T-cell (primary cell): ENCODE results near the gene FHOD3. TPM values are rescaled to one million over a fixed set of nuclear protein-coding genes. Genes with fewer than 3 reads are reported as not detected.

Experiments used
- ATAC-seq, 4 experiments: fragments of 200-7000 bp in 3 of 4; fragments of 150-1000 bp in 1 of 4; cut with Tn5 transposase; replicated peaks in 1 of 4; 1 replicate in 3 of 4; 2 replicates in 1 of 4; pipeline ENCODE4 v1.10.0; 2021; ENCODE audit warnings: moderate library complexity in 3 of 4, mild to moderate bottlenecking in 2 of 4, moderate number of reproducible peaks in 1 of 4
- CTCF ChIA-PET, 2 donors: fragments of 300-600 bp; sonication (Branson Sonifier 250); formaldehyde crosslinking; loops; one replicate each; lab custom pipeline; 2022; ENCODE audit warnings: antibody characterized with exemption in 2 of 2; lab: Charles Lee
- POLR2A ChIA-PET, 2 donors: fragments of 300-600 bp; sonication (Branson Sonifier 250); formaldehyde crosslinking; loops; one replicate each; lab custom pipeline; 2022; ENCODE audit warnings: antibody characterized with exemption in 2 of 2; lab: Charles Lee
- DNase-seq, 35 experiments: peaks; one replicate each; pipeline versions ENCODE4 v3.0.0 to v3.0.0-alpha.2; 2013 to 2023
- H3K27ac ChIP-seq: one replicate; pipeline ENCODE4 v1.5.1; 2013; ENCODE audit warnings: low read length
- H3K27me3 ChIP-seq, 2 experiments: replicated peaks in 1 of 2; 1 replicate in 1 of 2; 2 replicates in 1 of 2; pipeline versions ENCODE4 v1.6.1 to v1.7.0; 2013; ENCODE audit warnings: low read length in 1 of 2, mixed read lengths in 1 of 2; ENCODE audit not compliant: control insufficient read depth in 2 of 2, insufficient read depth in 2 of 2; ENCODE audit errors: extremely low read depth in 1 of 2
- H3K36me3 ChIP-seq, 2 donors: 1 replicate in 1 of 2; 2 replicates in 1 of 2; pipeline versions ENCODE4 v1.6.1 to v1.7.0; 2013; ENCODE audit warnings: low read length in 1 of 2; ENCODE audit not compliant: control insufficient read depth in 2 of 2, insufficient read depth in 1 of 2; ENCODE audit errors: extremely low read depth in 1 of 2
- H3K4me1 ChIP-seq, 2 experiments: 1 replicate in 1 of 2; 2 replicates in 1 of 2; pipeline versions ENCODE4 v1.6.1 to v1.7.0; 2013; ENCODE audit warnings: low read length in 2 of 2, mixed read lengths in 1 of 2; ENCODE audit not compliant: insufficient read depth in 2 of 2, control insufficient read depth in 1 of 2; ENCODE audit errors: extremely low read depth in 1 of 2
- H3K4me3 ChIP-seq, 2 donors: 1 replicate in 1 of 2; 2 replicates in 1 of 2; pipeline versions ENCODE4 v1.5.1 to v1.7.0; 2013; ENCODE audit warnings: mild to moderate bottlenecking in 2 of 2, low read length in 1 of 2, moderate library complexity in 1 of 2; ENCODE audit not compliant: control insufficient read depth in 1 of 2; ENCODE audit errors: extremely low read depth in 1 of 2
- H3K9me3 ChIP-seq: 2 replicates; pipeline ENCODE4 v1.7.0; 2013
- H3K27ac Mint-ChIP-seq, 2 donors: one replicate each; pipeline ENCODE4 v1.8.0; 2020 to 2021; ENCODE audit warnings: mild to moderate bottlenecking in 2 of 2, mixed read lengths in 2 of 2
- H3K27me3 Mint-ChIP-seq, 2 donors: one replicate each; pipeline ENCODE4 v1.8.0; 2021 to 2022; ENCODE audit warnings: mixed read lengths in 2 of 2
- H3K36me3 Mint-ChIP-seq: one replicate; pipeline ENCODE4 v1.8.0; 2021; ENCODE audit warnings: mixed read lengths
- H3K4me1 Mint-ChIP-seq, 3 donors: one replicate each; pipeline ENCODE4 v1.8.0; 2020 to 2022; ENCODE audit warnings: mixed read lengths in 3 of 3, mild to moderate bottlenecking in 1 of 3
- H3K4me3 Mint-ChIP-seq, 3 donors: one replicate each; pipeline ENCODE4 v1.8.0; 2020 to 2022; ENCODE audit warnings: mild to moderate bottlenecking in 3 of 3, mixed read lengths in 3 of 3, moderate library complexity in 3 of 3
- H3K9me3 Mint-ChIP-seq, 3 donors: one replicate each; pipeline ENCODE4 v1.8.0; 2020 to 2022; ENCODE audit warnings: mixed read lengths in 3 of 3
- WGBS: methylation state at CpG from one replicate; pipeline ENCODE4 v1.1.5; 2013; ENCODE audit warnings: missing lambda C conversion rate; ENCODE audit not compliant: insufficient coverage; 5-methylcytosine and 5-hydroxymethylcytosine counted together
- total RNA-seq, 35 experiments: library from RNA in 6 of 35; stranded (reverse) in 6 of 35; fragments of 120-200 nt in 1 of 35; gene quantifications; one replicate each; pipeline versions ENCODE4 v1.2.1 to v1.2.4 and lab custom pipeline; 2013 to 2026

The FHOD3 gene
- total RNA-seq, 5 donors from 2014 or later (not counting 1 experiment from before 2014, with no cell fraction given): 0.06 TPM; not detected in 4

GRCh38 chr18:36672437-36673344 is 375.2 kb downstream of the FHOD3 start:
- Histone ChIP-seq H3K27me3 (peaks cover 0 to 6% of the 10 kb centered on the region in 2 experiments), H3K27ac (no peak overlapping the region), H3K4me1 (no peaks in the 10 kb centered on the region), H3K4me3 (no peak overlapping the region), H3K36me3 (no peaks in the 10 kb centered on the region), H3K9me3 (no peaks in the 10 kb centered on the region)
- peaks cover 0 to 5% (median 4%) of the 10 kb centered on the region in 3 donors for H3K9me3 Mint-ChIP-seq
- ATAC-seq (no peak), DNase-seq (no peak)
- H3K4me1 Mint-ChIP-seq: peaks cover 2 to 5% (median 2%) of the 10 kb centered on the region in 3 donors
- ChIA-PET CTCF (no interaction called here), POLR2A (no interaction called here)
- no peaks in the 10 kb centered on the region for H3K36me3 Mint-ChIP-seq
- H3K27ac Mint-ChIP-seq: peak overlapping the region in 1 of 2 donors; percentile 49
- H3K4me3 Mint-ChIP-seq: no peak overlapping the region
- peaks cover 12 to 23% of the 10 kb centered on the region in 2 donors for H3K27me3 Mint-ChIP-seq
- 72% methylated on average over 6 of the region's 11 CpGs for WGBS

GRCh38 chr18:36673452-36673851 is 375.9 kb downstream of the FHOD3 start:
- no peaks in the 10 kb centered on the region for H3K9me3 ChIP-seq
- Mint-ChIP-seq H3K27me3 (peaks cover 12 to 23% of the 10 kb centered on the region in 2 donors), H3K4me1 (peaks cover 2 to 5% (median 2%) of the 10 kb centered on the region in 3 donors), H3K9me3 (peaks cover 0 to 5% (median 4%) of the 10 kb centered on the region in 3 donors), H3K36me3 (no peaks in the 10 kb centered on the region), H3K27ac (no peak overlapping the region), H3K4me3 (no peak overlapping the region)
- no peaks in the 10 kb centered on the region for H3K4me1 ChIP-seq
- DNase-seq: no peak
- no peak overlapping the region for H3K27ac ChIP-seq
- POLR2A ChIA-PET: no interaction called here
- CTCF ChIA-PET: no interaction called here
- ATAC-seq: no peak
- peaks cover 0 to 6% of the 10 kb centered on the region in 2 experiments for H3K27me3 ChIP-seq
- H3K36me3 ChIP-seq: no peaks in the 10 kb centered on the region
- 80% methylated on average over 1 of the region's 3 CpGs for WGBS
- H3K4me3 ChIP-seq: no peak overlapping the region

- Histone ChIP-seq H3K27me3 (peaks cover 0 to 6% of the 10 kb centered on the region in 2 experiments), H3K36me3 (no peaks in the 10 kb centered on the region), H3K27ac (no peak overlapping the region), H3K9me3 (no peaks in the 10 kb centered on the region), H3K4me3 (no peak overlapping the region), H3K4me1 (no peaks in the 10 kb centered on the region)
- WGBS: 77% methylated on average over 3 of the region's 3 CpGs
- peaks cover 2 to 5% (median 2%) of the 10 kb centered on the region in 3 donors for H3K4me1 Mint-ChIP-seq
- ChIA-PET POLR2A (no interaction called here), CTCF (no interaction called here)
- peaks cover 11 to 23% of the 10 kb centered on the region in 2 donors for H3K27me3 Mint-ChIP-seq
- H3K4me3 Mint-ChIP-seq: no peak overlapping the region
- no peak for DNase-seq
- no peak for ATAC-seq
- H3K9me3 Mint-ChIP-seq: peaks cover 0 to 5% (median 4%) of the 10 kb centered on the region in 3 donors
- no peak overlapping the region for H3K27ac Mint-ChIP-seq
- no peaks in the 10 kb centered on the region for H3K36me3 Mint-ChIP-seq
Observed at GRCh38 chr18:36675076-36675475, 377.6 kb downstream of the FHOD3 start.

GRCh38 chr18:36675542-36675941 is 378.0 kb downstream of the FHOD3 start:
- DNase-seq (no peak), ATAC-seq (no peak)
- H3K9me3 Mint-ChIP-seq: peaks cover 0 to 5% (median 4%) of the 10 kb centered on the region in 3 donors
- no peaks in the 10 kb centered on the region for H3K9me3 ChIP-seq
- H3K27ac Mint-ChIP-seq: no peak overlapping the region
- no peaks in the 10 kb centered on the region for H3K36me3 Mint-ChIP-seq
- no peak overlapping the region for H3K27ac ChIP-seq
- no CpG with 5 or more reads among the region's 2 CpGs for WGBS
- POLR2A ChIA-PET: no interaction called here
- CTCF ChIA-PET: no interaction called here
- no peak overlapping the region for H3K4me3 ChIP-seq
- H3K4me3 Mint-ChIP-seq: no peak overlapping the region
- peaks cover 9 to 21% of the 10 kb centered on the region in 2 donors for H3K27me3 Mint-ChIP-seq
- H3K4me1 Mint-ChIP-seq: peaks cover 2 to 5% (median 2%) of the 10 kb centered on the region in 3 donors
- no peaks in the 10 kb centered on the region for H3K36me3 ChIP-seq
- no peaks in the 10 kb centered on the region for H3K4me1 ChIP-seq
- H3K27me3 ChIP-seq: peaks cover 0 to 6% of the 10 kb centered on the region in 2 experiments

GRCh38 chr18:36676629-36677028 is 379.1 kb downstream of the FHOD3 start:
- no peak for DNase-seq
- peaks cover 2 to 5% (median 2%) of the 10 kb centered on the region in 3 donors for H3K4me1 Mint-ChIP-seq
- POLR2A ChIA-PET: no interaction called here

GRCh38 chr18:36680042-36680441 is 382.5 kb downstream of the FHOD3 start:
- Histone ChIP-seq H3K9me3 (no peaks in the 10 kb centered on the region), H3K4me3 (no peak overlapping the region), H3K27me3 (peaks cover 0 to 8% of the 10 kb centered on the region in 2 experiments), H3K27ac (no peak overlapping the region), H3K4me1 (no peaks in the 10 kb centered on the region), H3K36me3 (no peaks in the 10 kb centered on the region)
- no peak overlapping the region for H3K27ac Mint-ChIP-seq
- H3K4me1 Mint-ChIP-seq: no peaks in the 10 kb centered on the region
- ChIA-PET POLR2A (no interaction called here), CTCF (no interaction called here)
- ATAC-seq (no peak), DNase-seq (no peak)
- H3K4me3 Mint-ChIP-seq: no peak overlapping the region
- H3K9me3 Mint-ChIP-seq: peaks cover 3 to 14% (median 6%) of the 10 kb centered on the region in 3 donors
- peaks cover 2% of the 10 kb centered on the region for H3K36me3 Mint-ChIP-seq
- H3K27me3 Mint-ChIP-seq: peaks cover 17 to 18% of the 10 kb centered on the region in 2 donors

More at GRCh38 chr18:36676629-36677028, 379.1 kb downstream of the FHOD3 start:
- Histone ChIP-seq H3K36me3 (no peaks in the 10 kb centered on the region), H3K27me3 (peaks cover 0 to 6% of the 10 kb centered on the region in 2 experiments), H3K4me3 (no peak overlapping the region), H3K9me3 (no peaks in the 10 kb centered on the region), H3K27ac (no peak overlapping the region), H3K4me1 (no peaks in the 10 kb centered on the region)
- no peaks in the 10 kb centered on the region for H3K36me3 Mint-ChIP-seq
- H3K9me3 Mint-ChIP-seq: peaks cover 0 to 5% (median 1%) of the 10 kb centered on the region in 3 donors
- CTCF ChIA-PET: no interaction called here
- no CpG with 5 or more reads among the region's 1 CpG for WGBS
- peaks cover 11 to 14% of the 10 kb centered on the region in 2 donors for H3K27me3 Mint-ChIP-seq
- H3K27ac Mint-ChIP-seq: no peak overlapping the region
- ATAC-seq: no peak
- no peak overlapping the region for H3K4me3 Mint-ChIP-seq
